Measurements from ENCODE around the gene ARFRP1. TPM values are rescaled to one million over a fixed set of nuclear protein-coding genes. Genes with fewer than 3 reads are reported as not detected.

Gene ARFRP1
- total and polyA plus RNA-seq, 2 of the 13 experiments (the other 11 are each of a cell fraction or from before 2014, with no cell fraction given): 32.0 to 51.1 TPM

DNA sequence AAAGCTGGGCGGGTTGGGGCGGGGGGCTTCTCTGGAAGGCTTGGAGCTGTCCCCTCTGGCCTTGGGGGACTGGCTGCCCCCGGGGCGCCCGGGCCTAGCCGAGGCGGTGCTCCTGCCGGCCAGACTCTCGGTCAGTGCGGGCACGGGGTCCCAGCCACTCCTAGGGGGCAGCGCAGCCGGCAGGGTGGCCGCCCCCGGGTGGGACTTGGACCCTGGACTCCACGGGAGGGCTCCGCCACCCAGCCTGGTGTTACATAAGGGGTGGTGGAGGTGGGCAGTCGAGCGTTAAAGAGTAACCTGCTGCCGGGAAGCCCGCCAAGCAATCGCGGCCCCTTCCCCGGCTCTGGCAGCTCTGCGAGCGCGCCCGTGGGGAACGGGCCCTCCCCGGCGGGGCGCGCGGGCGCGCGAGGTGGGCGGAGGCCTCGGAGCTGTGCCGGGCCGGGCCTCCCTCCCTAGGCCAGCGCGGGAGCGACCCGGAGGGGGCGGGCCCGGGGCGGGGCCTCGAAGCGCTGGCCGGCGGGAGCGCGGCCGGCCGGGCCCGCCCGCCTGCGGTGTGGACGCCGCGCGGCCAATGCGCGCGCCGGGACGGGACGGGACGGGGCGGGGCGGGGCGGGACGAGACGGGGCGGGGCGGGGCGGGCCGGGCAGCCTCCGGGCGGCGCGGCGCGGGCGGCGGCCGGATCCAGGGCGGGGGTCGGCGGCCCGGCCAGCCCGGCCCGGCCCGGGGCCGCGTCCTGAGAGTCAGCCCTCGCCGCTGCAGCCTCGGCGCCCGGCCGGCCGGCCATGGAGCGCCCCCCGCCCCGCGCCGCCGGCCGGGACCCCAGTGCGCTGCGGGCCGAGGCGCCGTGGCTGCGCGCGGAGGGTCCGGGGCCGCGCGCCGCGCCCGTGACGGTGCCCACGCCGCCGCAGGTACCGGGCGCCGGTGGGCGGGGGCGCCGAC lies 31.6 kb upstream of the ARFRP1 start, which contains the start of gene SLC2A4RG (continued):
- TF ChIP-seq, protein P1, sequence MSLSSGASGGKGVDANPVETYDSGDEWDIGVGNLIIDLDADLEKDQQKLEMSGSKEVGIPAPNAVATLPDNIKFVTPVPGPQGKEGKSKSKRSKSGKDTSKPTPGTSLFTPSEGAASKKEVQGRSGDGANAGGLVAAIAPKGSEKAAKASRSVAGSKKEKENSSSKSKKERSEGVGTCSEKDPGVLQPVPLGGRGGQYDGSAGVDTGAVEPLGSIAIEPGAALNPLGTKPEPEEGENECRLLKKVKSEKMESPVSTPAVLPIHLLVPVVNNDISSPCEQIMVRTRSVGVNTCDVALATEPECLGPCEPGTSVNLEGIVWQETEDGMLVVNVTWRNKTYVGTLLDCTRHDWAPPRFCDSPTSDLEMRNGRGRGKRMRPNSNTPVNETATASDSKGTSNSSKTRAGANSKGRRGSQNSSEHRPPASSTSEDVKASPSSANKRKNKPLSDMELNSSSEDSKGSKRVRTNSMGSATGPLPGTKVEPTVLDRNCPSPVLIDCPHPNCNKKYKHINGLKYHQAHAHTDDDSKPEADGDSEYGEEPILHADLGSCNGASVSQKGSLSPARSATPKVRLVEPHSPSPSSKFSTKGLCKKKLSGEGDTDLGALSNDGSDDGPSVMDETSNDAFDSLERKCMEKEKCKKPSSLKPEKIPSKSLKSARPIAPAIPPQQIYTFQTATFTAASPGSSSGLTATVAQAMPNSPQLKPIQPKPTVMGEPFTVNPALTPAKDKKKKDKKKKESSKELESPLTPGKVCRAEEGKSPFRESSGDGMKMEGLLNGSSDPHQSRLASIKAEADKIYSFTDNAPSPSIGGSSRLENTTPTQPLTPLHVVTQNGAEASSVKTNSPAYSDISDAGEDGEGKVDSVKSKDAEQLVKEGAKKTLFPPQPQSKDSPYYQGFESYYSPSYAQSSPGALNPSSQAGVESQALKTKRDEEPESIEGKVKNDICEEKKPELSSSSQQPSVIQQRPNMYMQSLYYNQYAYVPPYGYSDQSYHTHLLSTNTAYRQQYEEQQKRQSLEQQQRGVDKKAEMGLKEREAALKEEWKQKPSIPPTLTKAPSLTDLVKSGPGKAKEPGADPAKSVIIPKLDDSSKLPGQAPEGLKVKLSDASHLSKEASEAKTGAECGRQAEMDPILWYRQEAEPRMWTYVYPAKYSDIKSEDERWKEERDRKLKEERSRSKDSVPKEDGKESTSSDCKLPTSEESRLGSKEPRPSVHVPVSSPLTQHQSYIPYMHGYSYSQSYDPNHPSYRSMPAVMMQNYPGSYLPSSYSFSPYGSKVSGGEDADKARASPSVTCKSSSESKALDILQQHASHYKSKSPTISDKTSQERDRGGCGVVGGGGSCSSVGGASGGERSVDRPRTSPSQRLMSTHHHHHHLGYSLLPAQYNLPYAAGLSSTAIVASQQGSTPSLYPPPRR (CRISPR knock-in tag; IDR thresholded peaks at IDR 0.05; ENCODE audit: borderline replicate concordance): peak; percentile 81
- TF ChIP-seq NRL (CRISPR knock-in tag; IDR thresholded peaks at IDR 0.05; ENCODE audit: borderline replicate concordance) (no peak), RORA (CRISPR knock-in tag; IDR thresholded peaks at IDR 0.05) (no peak), MED13 (CRISPR knock-in tag; IDR thresholded peaks at IDR 0.05) (peak; percentile 98), ZNF607 (CRISPR knock-in tag; IDR thresholded peaks at IDR 0.05; ENCODE audit: borderline replicate concordance) (peak; percentile 91), NFE2L2 (IDR thresholded peaks at IDR 0.05; ENCODE audit: low read length) (no peak), HNRNPK (IDR thresholded peaks at IDR 0.05; ENCODE audit: low read depth, low read length, poor library complexity, severe bottlenecking) (peak; percentile 89), ZNF792 (CRISPR knock-in tag; IDR thresholded peaks at IDR 0.05) (peak; percentile 85), RAD51 (IDR thresholded peaks at IDR 0.05; ENCODE audit: borderline replicate concordance) (no peak), PHF5A (CRISPR knock-in tag; IDR thresholded peaks at IDR 0.05; ENCODE audit: low read depth, unreplicated experiment) (no peak), ZNF768 (CRISPR knock-in tag; IDR thresholded peaks at IDR 0.05) (peak; percentile 62; the same call in 1 of the 2 replicates), CBX2 (IDR thresholded peaks at IDR 0.05; ENCODE audit: low read depth, low read length) (no peak), CBX2 (CRISPR knock-in tag; IDR thresholded peaks at IDR 0.05; ENCODE audit: low read depth) (no peak), MIER2 (CRISPR knock-in tag; IDR thresholded peaks at IDR 0.05) (peak; percentile 29; the same call in 1 of the 2 replicates), FOSL1 (CRISPR knock-in tag; IDR thresholded peaks at IDR 0.05; ENCODE audit: borderline replicate concordance) (peak; percentile 45; the same call in 1 of the 2 replicates)
- TF ChIP-seq, protein P2, sequence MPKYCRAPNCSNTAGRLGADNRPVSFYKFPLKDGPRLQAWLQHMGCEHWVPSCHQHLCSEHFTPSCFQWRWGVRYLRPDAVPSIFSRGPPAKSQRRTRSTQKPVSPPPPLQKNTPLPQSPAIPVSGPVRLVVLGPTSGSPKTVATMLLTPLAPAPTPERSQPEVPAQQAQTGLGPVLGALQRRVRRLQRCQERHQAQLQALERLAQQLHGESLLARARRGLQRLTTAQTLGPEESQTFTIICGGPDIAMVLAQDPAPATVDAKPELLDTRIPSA (CRISPR knock-in tag; IDR thresholded peaks at IDR 0.05; ENCODE audit: borderline replicate concordance): peak; percentile 97
- TF ChIP-seq, protein P3, sequence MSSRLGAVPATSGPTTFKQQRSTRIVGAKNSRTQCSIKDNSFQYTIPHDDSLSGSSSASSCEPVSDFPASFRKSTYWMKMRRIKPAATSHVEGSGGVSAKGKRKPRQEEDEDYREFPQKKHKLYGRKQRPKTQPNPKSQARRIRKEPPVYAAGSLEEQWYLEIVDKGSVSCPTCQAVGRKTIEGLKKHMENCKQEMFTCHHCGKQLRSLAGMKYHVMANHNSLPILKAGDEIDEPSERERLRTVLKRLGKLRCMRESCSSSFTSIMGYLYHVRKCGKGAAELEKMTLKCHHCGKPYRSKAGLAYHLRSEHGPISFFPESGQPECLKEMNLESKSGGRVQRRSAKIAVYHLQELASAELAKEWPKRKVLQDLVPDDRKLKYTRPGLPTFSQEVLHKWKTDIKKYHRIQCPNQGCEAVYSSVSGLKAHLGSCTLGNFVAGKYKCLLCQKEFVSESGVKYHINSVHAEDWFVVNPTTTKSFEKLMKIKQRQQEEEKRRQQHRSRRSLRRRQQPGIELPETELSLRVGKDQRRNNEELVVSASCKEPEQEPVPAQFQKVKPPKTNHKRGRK (CRISPR knock-in tag; IDR thresholded peaks at IDR 0.05): no peak
- TF ChIP-seq, protein P4, sequence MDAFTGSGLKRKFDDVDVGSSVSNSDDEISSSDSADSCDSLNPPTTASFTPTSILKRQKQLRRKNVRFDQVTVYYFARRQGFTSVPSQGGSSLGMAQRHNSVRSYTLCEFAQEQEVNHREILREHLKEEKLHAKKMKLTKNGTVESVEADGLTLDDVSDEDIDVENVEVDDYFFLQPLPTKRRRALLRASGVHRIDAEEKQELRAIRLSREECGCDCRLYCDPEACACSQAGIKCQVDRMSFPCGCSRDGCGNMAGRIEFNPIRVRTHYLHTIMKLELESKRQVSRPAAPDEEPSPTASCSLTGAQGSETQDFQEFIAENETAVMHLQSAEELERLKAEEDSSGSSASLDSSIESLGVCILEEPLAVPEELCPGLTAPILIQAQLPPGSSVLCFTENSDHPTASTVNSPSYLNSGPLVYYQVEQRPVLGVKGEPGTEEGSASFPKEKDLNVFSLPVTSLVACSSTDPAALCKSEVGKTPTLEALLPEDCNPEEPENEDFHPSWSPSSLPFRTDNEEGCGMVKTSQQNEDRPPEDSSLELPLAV (CRISPR knock-in tag; conservative IDR thresholded peaks at IDR 0.05; ENCODE audit: low read depth): no peak; the same call in 1 of the 2 replicates
- TF ChIP-seq, protein P5, sequence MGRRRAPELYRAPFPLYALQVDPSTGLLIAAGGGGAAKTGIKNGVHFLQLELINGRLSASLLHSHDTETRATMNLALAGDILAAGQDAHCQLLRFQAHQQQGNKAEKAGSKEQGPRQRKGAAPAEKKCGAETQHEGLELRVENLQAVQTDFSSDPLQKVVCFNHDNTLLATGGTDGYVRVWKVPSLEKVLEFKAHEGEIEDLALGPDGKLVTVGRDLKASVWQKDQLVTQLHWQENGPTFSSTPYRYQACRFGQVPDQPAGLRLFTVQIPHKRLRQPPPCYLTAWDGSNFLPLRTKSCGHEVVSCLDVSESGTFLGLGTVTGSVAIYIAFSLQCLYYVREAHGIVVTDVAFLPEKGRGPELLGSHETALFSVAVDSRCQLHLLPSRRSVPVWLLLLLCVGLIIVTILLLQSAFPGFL (CRISPR knock-in tag; IDR thresholded peaks at IDR 0.05): no peak
